Vagina (tissue), 2 donors: ENCODE results near the gene TIAL1. TPM values are rescaled to one million over a fixed set of nuclear protein-coding genes. Genes with fewer than 3 reads are reported as not detected.

Source experiments
- DNase-seq, 2 donors: peaks; one replicate each; pipeline ENCODE4 v3.0.0-alpha.2; 2017; ENCODE audit errors: extremely low spot score in 2 of 2
- H3K27ac ChIP-seq: fragments of 200-600 bp; sonication (generic); one replicate; pipeline ENCODE4 v1.5.1; 2019
- H3K27me3 ChIP-seq: fragments of 200-600 bp; sonication (generic); one replicate; pipeline ENCODE4 v1.5.1; 2019
- H3K36me3 ChIP-seq, 2 donors: fragments of 200-600 bp; sonication (generic); one replicate each; pipeline ENCODE4 v1.5.1; 2017 to 2019
- H3K4me1 ChIP-seq: fragments of 200-600 bp; sonication (generic); one replicate; pipeline ENCODE4 v1.5.1; 2019
- H3K4me3 ChIP-seq, 2 donors: fragments of 200-600 bp; sonication (generic); 1 replicate in 1 of 2; 2 replicates in 1 of 2; pipeline ENCODE4 v1.5.1; 2016 to 2019
- H3K9me3 ChIP-seq: fragments of 200-600 bp; sonication (generic); one replicate; pipeline ENCODE4 v1.5.1; 2019
- POLR2A ChIP-seq, 2 donors: fragments of 450-650 bp; IDR thresholded peaks; one replicate each; pipeline ENCODE4 v1.6.1; 2017; ENCODE audit warnings: antibody characterized with exemption in 2 of 2, mild to moderate bottlenecking in 2 of 2, moderate library complexity in 2 of 2
- POLR2AphosphoS5 ChIP-seq, 2 donors: sonication (generic); formaldehyde crosslinking; IDR thresholded peaks; one replicate each; pipeline ENCODE4 v1.9.0; 2017; ENCODE audit warnings: antibody characterized with exemption in 2 of 2, mild to moderate bottlenecking in 2 of 2, low read depth in 1 of 2; ENCODE audit not compliant: insufficient read depth in 1 of 2
- intact Hi-C: fragments of 100-400 bp; cut with DNase I; formaldehyde crosslinking; loops from one replicate; pipeline ENCODE4 v1.15.1; 2023
- total RNA-seq: library from RNA; depleted of rRNA; stranded (reverse); fragments of >200 nt; gene quantifications from one replicate; pipeline ENCODE4 v1.2.3, GENCODE V29; 2016
- TF ChIP-seq, protein P1 (sequence below), 3 experiments: fragments of 450-650 bp in 2 of 3; fragments of 200-600 bp in 1 of 3; sonication (generic) in 1 of 3; IDR thresholded peaks; one replicate each; pipeline ENCODE4 v1.5.1; 2017 to 2019; ENCODE audit warnings: antibody characterized with exemption in 3 of 3, mild to moderate bottlenecking in 2 of 3, moderate library complexity in 2 of 3

Gene TIAL1
- total RNA-seq, 1 donor from 2014 or later: 71.2 TPM

DNA sequence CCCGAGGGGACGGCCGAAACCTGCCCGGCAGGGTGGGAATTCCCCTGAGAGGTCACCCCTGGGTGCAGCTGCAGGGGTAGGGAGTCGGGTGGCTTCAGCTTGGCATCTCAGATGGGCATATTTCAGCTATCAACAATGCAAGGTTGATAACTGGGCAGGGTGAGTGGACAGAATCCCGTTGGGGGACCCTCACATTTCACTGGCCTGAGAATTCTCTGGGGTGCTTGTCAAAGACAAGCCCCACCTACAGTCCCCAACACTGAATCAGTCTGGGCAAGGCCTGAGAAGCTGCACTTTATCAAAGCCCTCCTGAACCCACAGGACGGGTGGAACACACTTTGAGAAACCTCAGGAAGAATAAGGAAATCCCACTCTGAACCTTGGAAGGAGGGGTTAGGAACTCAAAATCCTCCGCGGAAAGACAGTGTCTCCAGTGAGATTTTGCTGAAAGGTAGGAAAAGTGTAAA lies 57.4 kb downstream of the TIAL1 start:
- Histone ChIP-seq H3K36me3 (no peaks in the 10 kb centered on the region), H3K27me3 (no peaks in the 10 kb centered on the region), H3K9me3 (no peaks in the 10 kb centered on the region), H3K4me1 (peaks cover 46% of the 10 kb centered on the region), H3K27ac (peak overlapping the region; percentile 23), H3K4me3 (no peak overlapping the region)
- intact Hi-C loops: no loop called here
- no peak for TF ChIP-seq POLR2AphosphoS5 (IDR thresholded peaks at IDR 0.05; ENCODE audit: insufficient read depth in 1 of 2, low read depth in 1 of 2)
- TF ChIP-seq POLR2A (IDR thresholded peaks at IDR 0.05): no peak
- TF ChIP-seq, protein P1, sequence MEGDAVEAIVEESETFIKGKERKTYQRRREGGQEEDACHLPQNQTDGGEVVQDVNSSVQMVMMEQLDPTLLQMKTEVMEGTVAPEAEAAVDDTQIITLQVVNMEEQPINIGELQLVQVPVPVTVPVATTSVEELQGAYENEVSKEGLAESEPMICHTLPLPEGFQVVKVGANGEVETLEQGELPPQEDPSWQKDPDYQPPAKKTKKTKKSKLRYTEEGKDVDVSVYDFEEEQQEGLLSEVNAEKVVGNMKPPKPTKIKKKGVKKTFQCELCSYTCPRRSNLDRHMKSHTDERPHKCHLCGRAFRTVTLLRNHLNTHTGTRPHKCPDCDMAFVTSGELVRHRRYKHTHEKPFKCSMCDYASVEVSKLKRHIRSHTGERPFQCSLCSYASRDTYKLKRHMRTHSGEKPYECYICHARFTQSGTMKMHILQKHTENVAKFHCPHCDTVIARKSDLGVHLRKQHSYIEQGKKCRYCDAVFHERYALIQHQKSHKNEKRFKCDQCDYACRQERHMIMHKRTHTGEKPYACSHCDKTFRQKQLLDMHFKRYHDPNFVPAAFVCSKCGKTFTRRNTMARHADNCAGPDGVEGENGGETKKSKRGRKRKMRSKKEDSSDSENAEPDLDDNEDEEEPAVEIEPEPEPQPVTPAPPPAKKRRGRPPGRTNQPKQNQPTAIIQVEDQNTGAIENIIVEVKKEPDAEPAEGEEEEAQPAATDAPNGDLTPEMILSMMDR (IDR thresholded peaks at IDR 0.05): no peak
- no peak for DNase-seq

DNA sequence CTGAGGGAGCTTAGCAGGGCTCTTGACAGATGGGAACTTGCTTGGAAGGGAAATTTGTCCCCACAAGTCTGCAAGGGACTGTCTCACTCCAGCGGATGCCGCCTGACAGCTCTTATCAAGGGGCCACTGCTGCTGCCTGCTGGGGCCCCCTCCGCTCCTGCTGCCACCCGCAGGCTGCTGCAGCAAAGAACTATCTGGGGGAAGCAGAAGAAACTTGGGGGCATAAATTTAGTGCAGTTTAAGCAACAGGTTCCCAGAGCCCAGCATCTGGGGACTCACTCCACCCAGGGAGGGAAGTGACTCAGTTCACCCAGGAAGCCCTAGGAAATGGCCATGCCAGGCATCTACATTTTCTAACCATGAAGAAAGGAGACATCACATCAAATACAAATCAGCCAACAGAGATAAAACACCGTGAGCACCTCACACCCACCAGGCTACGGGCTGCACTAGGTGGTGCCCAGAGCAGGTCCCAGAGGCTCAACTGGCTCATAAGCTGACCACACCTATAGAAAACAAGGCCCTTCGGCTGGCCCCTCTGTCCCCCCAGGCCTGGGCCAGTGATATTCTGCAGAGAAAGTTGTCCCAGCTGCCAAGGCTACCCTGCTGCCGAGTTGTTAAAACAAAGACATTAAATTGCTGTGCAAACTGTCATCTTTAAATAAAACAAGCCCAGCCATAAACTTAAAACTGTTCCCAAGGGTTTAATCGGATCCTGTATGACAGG lies 58.0 kb downstream of the TIAL1 start:
- H3K4me3 ChIP-seq: no peak overlapping the region
- no peaks in the 10 kb centered on the region for H3K36me3 ChIP-seq
- H3K9me3 ChIP-seq: no peaks in the 10 kb centered on the region
- H3K4me1 ChIP-seq: peaks cover 40% of the 10 kb centered on the region
- intact Hi-C loops: no loop called here
- no peak for TF ChIP-seq POLR2A (IDR thresholded peaks at IDR 0.05)
- peak overlapping the region; percentile 23 for H3K27ac ChIP-seq
- no peaks in the 10 kb centered on the region for H3K27me3 ChIP-seq
- DNase-seq: no peak

DNA sequence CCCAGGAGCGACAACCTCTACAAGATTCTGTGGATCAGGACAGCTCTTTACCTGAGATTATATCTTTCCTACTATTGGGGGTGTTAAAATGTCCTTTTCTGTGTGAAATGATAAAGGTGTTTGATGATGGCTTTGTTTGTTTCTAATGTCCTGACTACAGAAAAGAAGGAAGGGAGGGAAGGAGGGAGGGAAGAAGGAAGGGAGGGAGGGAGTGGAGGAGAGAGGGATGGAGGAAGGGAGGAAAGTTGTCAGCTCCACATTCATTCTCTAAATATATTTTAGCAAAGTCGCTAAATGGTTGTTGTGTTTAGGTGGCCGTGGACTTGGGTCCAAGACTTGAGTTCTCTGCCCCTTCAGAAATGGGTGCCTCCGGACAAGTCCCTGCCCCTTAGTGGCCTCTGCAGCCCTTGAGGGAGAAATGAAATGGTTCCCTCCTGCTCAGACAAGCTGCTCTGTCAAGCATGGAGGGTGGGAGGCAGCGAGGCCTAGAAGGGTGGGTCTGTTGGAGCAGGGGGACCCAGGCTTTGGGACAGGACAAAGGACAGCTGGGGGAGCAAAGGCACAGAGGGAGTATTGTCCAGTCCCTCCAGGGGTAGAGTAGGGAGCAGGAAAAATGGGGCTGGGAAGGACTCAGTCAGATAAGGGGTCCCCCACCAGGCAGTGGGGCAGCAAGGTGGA lies 58.7 kb downstream of the TIAL1 start:
- Histone ChIP-seq H3K4me1 (peaks cover 35% of the 10 kb centered on the region), H3K27me3 (no peaks in the 10 kb centered on the region), H3K9me3 (no peaks in the 10 kb centered on the region), H3K27ac (no peak overlapping the region), H3K4me3 (no peak overlapping the region), H3K36me3 (no peaks in the 10 kb centered on the region)
- intact Hi-C loops: no loop called here
- no peak for DNase-seq
- no peak for TF ChIP-seq POLR2A (IDR thresholded peaks at IDR 0.05)
- TF ChIP-seq POLR2AphosphoS5 (IDR thresholded peaks at IDR 0.05; ENCODE audit: insufficient read depth in 1 of 2, low read depth in 1 of 2): no peak
- TF ChIP-seq, protein P1 (IDR thresholded peaks at IDR 0.05): no peak

DNA sequence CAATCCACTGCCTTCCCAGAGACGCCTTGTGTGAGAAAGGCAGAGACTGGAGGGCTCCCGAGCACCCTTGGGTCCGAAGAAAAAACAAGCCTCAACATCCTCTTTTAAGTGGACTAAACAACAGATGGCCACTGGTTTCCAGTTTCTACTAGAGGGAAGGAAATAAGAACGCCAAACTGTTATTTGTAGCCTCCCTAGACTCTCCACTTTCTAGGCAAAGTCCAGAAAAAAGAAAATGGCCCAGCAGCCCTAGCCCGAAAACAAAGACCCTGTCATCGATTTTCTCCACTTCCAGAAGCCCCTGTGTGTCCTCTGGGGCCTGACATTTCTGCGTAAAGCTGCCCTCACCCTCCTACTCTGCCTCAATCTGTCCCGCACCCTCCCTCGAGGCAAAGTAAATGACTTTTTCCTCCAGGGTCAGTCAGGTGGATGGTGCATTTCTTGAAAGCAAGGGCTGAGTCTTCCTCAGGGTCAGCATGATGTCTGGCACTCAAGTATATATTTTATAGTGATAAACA lies 60.2 kb downstream of the TIAL1 start:
- DNase-seq: no peak
- intact Hi-C loops: no loop called here
- Histone ChIP-seq H3K27me3 (no peaks in the 10 kb centered on the region), H3K9me3 (no peaks in the 10 kb centered on the region), H3K36me3 (no peaks in the 10 kb centered on the region), H3K27ac (no peak overlapping the region), H3K4me1 (peaks cover 34% of the 10 kb centered on the region), H3K4me3 (no peak overlapping the region)
- TF ChIP-seq, protein P1 (IDR thresholded peaks at IDR 0.05): no peak
- no peak for TF ChIP-seq POLR2A (IDR thresholded peaks at IDR 0.05)
- TF ChIP-seq POLR2AphosphoS5 (IDR thresholded peaks at IDR 0.05; ENCODE audit: insufficient read depth in 1 of 2, low read depth in 1 of 2): no peak

DNA sequence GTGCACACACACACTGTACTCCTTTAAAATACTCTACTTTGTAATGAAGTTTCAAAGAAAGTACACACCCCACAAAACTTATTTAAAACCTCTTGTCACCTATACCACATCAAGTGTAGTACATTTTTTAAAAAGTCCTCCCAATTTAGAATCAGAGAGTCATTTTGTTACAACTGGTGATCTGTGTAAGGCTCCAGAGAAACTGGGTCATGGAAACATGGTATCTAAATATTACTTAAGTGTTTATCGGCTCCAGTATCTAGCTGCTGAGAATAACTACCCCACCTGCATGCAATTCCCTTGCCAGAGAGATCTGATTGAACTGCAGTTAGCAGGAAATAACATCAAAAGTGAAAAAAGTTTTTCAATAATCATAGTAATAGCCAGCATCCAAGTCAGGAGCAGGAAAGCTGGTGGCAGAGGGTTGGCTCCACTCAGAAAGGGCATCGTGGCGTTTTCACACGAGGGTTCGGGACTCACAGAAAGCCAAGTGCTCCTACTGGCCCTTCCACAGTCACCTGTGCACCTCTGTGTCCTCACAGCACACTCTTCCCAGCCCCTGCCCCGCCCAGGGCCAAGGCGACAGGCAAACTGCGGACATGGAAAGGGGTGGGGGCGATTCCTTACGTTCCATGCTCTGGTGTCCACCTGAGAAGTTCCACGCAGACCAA lies 60.8 kb downstream of the TIAL1 start:
- Histone ChIP-seq H3K27me3 (no peaks in the 10 kb centered on the region), H3K27ac (no peak overlapping the region), H3K4me1 (peaks cover 34% of the 10 kb centered on the region), H3K4me3 (no peak overlapping the region), H3K9me3 (no peaks in the 10 kb centered on the region), H3K36me3 (no peaks in the 10 kb centered on the region)
- TF ChIP-seq, protein P1 (IDR thresholded peaks at IDR 0.05): no peak
- TF ChIP-seq POLR2A (IDR thresholded peaks at IDR 0.05) (no peak), POLR2AphosphoS5 (IDR thresholded peaks at IDR 0.05; ENCODE audit: insufficient read depth in 1 of 2, low read depth in 1 of 2) (no peak)
- DNase-seq: no peak
- intact Hi-C loops: no loop called here
